GM12892 (cell line): ENCODE data around the gene F3.

Experiments
- POLR2A ChIP-seq: IDR thresholded peaks from 2 replicates; pipeline ENCODE4 v1.6.1; 2011; ENCODE audit warnings: low read depth, low read length, control low read depth
- TAF1 ChIP-seq: IDR thresholded peaks from 2 replicates; pipeline ENCODE4 v1.6.1; 2011; ENCODE audit warnings: low read depth, mild to moderate bottlenecking, control low read depth, low read length, borderline replicate concordance

GRCh38 chr1:94590203-94591137 is 48.9 kb upstream of the F3 start:
- TF ChIP-seq TAF1 (no peak), POLR2A (no peak)
